ENCODE measurements around the gene CENPP.
"Not testable (repeated sequence)": the region's sequence is repeated elsewhere in the genome, so short reads cannot be mapped to it uniquely, and the experiment has no call there.

Gene CENPP

DNA sequence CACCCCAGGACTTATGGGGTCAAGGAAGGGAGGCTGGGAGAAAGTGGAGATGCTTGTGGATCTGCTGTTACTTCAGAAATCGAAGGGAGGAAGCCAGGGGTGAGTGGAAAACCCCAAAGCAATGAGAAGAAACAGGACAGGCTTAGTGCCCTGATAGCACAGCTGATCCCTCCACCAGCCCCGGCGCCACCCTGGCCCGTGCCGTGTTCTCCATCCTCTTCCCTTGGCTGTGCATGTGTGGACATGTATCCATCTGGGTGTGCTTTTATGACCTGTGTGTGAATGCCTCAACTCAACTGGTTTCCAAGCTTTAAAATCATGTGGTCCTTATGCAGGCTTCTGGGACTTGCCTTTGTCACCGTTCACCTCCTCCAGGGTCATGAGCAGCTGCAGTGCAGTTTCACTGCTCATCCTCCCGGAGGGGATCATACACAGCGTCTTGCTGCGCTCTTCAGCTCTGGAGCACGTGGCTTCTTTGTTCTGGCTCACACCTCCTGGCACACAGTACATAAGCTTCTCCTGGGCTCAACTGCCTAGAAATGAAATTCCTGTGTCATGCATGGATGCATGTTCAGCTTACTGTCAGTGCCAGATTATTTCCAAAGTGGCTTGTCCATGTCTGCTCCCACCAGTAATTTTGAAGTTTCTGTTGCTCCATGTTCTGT, 286.0 kb downstream of the CENPP start:
- no peak for DNase-seq (ENCODE audit: extremely low read depth in 1 of 2, low read depth in 1 of 2)

DNA sequence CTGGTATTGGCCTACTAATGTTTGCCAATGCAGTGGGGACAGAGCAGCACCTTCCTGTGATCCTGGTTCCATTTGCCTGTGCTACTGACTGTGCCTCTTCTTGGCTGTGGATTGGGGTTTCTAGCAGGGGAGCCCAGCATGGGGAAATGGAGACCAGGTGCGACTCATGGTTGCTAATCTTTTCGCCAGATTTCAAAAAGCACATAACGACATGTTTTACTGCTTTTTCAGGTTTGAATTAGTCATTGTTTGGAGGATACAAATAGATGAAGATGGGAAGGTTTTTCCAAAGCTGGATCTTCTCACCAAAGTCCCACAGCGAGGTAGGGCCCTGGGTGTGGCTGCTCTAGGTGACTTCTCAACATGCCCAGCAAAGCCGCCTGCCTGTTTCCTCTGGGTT, 286.5 kb downstream of the CENPP start:
- DNase-seq (ENCODE audit: extremely low read depth in 1 of 2, low read depth in 1 of 2), result no peak

DNA sequence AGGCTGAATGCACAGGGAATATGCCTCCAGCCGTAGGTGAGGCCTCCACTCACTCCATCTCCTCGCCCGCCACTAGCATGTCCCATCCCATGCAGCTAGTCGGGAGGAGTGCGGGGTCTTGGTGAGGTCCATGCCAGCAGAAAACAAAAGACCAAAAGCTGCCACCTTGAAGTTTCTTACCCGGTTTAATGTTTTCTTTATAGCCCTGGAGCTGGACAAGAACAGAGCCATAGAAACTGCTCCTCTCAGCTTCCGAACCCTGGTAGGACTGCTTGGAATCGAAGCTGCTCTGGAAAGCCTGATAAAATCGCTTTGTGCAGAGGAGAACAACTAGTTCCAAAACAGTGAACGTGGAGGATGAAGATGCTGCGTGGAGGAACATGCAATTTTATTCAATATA, 287.1 kb downstream of the CENPP start:
- no peak for DNase-seq (ENCODE audit: extremely low read depth in 1 of 2, low read depth in 1 of 2)

DNA sequence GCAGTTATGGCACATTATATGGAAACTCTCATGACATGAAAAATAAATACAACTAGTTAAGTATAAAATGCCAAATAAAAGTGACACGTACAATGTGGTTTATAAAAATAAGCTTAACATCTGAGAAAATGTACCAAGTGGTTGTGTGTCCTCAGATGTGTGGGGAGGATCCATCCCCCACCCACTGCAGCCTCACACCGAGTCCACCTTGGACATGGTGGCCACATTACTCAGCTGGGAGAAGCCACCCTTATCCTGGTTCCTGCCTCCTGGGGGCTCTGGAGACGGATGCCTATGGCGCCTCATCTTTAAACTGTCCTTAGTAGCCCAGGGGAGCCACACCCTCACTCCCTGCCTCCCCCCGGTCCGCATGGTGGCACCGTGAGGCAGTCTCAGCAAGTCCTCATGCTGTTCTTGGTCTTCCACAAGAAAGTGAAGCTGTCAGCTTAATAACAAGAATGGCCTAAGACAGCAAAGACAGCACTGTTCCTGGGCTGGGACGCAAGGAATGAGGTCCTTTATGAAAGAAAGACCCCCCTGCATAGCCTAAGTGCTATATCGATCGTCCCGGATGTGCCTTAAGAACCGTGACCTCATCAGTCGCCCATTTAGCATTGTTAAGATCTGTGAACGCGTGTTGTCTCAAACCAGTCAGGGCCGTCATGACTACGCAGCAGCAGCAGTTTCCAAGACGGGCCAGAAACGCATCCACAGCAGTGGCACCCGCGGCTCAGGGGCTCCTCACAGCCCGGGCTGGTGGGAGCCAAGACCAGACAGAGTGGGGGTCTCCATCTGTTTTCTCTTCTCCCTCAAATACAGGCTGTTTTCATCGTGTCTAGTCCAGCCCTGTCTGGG, 287.7 kb downstream of the CENPP start:
- DNase-seq (ENCODE audit: extremely low read depth in 1 of 2, low read depth in 1 of 2), result no peak

DNA sequence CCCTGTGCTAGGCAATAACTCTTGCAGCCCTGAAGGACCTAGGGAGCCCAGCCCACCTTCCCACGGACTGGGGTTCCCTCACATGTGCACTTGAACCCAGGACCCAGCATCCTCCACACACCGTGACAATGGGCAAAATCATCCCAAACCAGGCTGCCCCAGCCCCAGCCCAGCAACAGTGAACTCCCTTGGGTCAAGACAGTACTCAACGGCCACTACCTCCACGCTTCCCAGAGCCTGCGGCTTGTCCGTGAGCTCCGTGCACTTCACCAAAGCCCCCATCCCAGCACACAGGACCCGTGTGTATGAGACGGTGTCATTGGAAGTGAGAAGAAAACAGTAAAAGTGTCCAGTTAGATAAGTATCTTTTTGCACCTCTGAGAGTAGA, 288.4 kb downstream of the CENPP start:
- DNase-seq (ENCODE audit: extremely low read depth in 1 of 2, low read depth in 1 of 2), result no peak

DNA sequence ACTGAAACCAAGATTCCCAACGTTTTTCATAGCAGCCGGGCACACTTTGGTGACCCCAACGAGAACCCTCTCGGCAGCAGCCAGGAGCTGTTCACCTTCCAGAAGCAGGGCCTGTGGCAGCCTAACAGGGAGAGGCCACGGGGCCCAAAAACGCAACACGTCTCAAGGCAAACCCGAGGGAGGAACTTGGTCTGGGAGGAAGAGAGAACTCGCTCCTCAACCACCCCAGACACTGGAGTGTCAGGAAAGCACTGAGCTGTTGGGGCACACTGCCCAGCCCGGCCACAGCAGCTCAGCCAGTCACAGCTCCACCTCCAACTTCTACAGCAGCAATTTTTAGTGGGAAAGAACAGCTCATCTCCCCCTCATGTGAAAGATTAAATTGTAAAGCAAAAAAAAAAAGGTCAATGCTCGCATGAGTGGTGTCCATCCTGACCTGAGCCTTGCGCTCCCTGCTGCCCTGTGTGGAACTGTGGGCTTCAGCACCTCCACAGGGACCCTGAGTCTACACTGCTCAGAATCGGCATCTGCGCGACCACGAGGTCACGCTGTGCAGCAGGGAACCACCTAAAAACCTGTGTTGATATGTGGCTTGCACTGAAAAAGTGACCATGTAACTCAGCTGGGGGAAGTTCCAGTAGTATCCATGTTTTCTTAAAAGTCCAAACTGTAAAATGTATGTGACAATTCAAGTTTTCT, 289.2 kb downstream of the CENPP start:
- no peak for DNase-seq (ENCODE audit: extremely low read depth in 1 of 2, low read depth in 1 of 2)

DNA sequence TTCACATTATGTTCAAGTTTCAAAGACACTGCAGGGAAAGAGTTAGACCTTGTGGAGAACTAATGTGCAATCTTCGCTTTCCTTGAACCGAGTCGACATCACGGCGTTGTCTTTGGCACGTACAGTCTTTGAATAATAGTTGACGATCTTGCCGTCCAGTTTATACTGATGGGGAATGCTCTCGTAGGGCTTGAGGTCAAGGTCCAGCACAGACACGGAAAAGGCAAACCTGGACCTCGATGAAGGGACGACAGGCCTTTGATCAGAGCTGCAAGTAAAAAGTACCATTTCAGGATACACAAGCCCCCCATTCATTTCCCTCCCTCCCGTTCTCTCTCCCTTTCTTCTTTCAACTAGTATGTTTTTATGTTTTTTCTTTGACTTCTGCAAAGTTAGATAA, 290.0 kb downstream of the CENPP start:
- DNase-seq (ENCODE audit: extremely low read depth in 1 of 2, low read depth in 1 of 2), result no peak

DNA sequence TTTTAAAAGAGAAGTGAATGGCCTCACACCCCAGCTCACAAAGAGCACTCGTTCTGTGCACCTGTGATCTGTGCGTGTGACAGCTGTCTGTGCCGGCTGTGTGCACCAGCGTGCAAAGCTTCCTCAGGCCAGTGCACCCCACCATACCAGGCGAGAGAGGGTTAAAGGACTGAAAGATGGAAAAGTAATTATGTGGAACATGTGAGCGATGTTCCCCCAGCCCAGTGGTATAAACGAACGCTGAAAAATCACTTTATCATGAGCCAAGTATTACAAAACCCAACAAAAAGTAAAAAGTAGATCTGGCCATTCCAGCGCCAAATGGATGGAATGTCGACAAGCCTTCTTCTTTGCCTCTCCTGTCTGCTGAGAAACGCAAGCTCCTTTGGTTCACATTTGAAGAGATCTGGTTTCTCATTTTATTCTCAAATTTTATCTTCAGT, 290.5 kb downstream of the CENPP start:
- DNase-seq (ENCODE audit: extremely low read depth in 1 of 2, low read depth in 1 of 2), result no peak

DNA sequence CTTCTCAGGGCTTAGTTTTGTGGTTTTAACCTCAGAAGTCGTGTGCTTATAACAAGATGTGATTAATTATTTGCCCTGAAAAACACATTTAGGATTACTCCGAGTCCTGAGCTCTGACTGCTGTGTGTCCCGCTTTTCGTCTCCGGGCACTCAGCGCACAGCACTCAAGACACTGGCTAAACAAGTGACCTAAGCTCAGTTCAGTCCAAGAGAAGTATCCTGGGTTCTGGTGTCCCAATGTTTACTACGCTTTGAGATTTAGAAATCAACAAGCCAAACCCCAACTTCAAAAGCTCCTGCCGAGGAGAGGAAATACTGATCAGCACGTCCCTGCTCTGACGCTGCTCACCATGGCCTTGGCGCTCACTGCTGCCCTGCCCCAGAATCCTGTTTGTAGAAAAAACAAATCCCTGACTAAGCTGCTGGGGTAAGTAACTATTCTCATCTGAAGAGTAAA, 290.9 kb downstream of the CENPP start:
- no peak for DNase-seq (ENCODE audit: extremely low read depth in 1 of 2, low read depth in 1 of 2)

DNA sequence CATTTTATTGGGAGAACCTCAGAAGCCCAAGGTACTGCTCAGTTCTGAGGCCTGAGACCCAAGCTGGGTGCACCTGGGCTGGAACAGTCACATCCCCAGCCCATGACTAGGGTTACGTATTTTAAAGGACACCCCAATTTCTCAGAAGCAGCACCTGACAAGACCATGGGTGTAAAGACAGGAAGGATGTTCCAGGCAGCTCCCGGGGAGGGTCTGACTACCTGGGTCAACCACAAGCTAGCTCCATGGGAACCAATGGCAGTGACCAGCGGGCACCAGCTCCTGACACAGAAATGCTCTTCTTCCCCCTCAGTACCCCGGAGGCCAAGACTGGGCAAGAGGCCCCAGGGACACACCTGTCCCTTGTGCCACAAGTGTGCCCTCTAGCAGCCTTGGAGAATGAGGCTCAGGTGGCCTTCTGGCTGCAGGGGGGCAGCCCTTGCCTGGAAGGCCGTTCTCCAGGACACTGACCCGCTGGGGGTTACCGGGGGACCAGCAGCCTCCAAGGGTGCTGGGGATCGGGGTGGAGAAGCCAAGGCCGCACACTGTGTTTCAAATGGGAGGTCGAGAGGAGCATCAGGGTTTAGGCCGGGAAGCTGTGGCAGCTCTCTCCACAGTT, 291.6 kb downstream of the CENPP start:
- no peak for DNase-seq (ENCODE audit: extremely low read depth in 1 of 2, low read depth in 1 of 2)

DNA sequence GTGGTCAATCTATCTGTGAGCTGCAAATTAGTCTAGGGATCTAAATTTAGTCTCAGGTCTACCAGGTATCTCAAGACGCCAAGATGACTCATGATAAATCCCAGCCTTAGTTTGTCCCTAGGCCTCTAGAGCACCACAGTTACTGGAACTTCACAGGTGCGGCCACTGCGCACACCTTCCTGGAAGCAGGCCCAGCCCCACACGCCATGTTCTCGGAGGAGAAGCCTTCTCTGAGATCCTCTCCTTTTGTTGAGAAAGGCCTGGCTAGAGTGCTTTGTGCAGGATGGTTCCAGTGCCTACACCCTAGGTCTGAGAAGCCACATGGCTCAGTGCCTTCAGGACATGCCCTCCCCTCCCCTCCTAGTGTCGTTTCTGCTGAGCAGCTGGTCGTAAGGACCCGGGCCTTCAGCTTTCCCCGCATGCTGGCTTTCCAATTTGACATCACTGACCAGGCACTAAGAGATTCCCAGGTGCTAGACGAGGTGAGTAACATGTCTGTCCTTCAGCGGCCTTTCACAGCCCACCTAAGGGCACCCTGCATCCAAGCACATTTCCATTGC, 292.3 kb downstream of the CENPP start:
- no peak for DNase-seq (ENCODE audit: extremely low read depth in 1 of 2, low read depth in 1 of 2)

DNA sequence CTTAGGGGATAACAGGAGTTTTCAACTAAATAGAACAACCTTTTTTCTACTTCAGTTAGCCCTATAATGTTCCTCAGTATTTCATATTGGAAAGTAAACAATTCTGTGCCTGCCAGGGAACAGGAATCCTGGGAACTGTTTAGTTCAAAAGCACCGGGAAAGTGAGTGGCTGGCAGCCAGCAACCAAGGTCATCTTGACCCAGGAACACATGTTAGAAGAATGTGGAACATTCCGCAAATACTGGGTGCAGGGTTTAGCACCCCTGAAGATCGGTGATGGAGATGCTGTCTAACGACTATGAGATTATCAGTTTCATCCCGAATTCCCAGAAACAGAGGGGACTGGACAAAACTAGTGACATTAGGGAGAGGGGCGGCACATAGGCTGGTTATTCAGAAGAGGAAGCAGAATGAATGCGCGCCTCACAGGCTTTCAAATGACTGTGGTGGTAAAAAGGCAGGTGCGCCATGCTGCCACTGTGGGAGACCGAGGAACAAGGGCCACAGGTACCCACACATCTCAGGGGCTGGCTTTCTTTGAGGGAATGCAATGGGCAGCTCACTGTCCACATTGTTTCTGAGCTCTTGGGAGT, 293.0 kb downstream of the CENPP start:
- DNase-seq (ENCODE audit: extremely low read depth in 1 of 2, low read depth in 1 of 2), result no peak

DNA sequence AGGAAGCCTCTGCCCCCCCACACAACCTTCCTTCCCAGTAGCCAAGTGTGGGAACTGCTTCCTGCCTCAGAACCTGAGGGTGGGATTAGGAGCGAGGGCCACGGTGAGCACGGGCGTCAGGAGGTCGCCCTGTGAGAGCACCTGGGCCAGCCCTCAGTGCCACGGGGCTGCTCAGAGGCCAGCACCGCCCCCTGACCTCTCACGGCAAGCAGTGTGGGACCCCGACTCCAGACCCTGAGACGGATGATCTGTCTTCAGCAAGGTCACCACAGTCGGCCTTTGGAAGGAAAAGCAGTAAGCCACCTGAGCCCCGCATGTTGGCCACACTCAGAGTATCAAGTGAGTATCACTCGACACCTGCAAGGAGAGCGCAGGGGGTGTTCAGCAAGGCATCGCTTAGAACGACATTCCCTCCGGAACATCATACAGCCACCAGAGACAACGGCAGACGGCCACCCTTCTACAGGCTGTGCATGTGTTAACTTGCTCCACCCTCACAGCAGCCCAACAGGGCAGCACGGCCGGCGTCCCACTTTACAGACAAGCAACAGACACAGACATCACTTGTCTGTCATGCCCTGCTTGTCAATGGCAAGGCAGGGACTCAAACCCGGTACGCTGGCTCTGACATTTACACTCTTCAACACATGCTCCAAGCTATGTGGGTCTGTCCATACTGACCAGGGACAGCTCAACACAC, 294.0 kb downstream of the CENPP start:
- no peak for DNase-seq (ENCODE audit: extremely low read depth in 1 of 2, low read depth in 1 of 2)

DNA sequence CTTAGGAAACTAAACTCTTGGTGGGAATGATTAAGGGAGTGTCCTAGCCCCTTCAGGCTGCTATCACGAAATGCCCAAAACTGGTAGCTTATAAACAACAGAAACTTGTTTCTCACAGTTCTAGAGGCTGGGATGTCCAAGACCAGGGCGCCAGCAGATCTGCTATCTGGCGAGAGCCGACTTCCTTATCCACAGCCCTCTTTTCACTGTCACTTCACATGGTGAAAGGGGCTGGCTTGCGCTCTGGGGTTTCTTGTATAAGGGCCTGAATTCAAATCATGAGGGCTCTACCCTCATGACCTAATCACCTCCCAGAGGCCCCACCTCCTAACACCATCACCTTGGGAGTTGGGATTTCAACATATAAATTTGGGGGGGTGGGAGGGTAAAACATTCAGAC, 295.1 kb downstream of the CENPP start:
- no peak for DNase-seq (ENCODE audit: extremely low read depth in 1 of 2, low read depth in 1 of 2)

DNA sequence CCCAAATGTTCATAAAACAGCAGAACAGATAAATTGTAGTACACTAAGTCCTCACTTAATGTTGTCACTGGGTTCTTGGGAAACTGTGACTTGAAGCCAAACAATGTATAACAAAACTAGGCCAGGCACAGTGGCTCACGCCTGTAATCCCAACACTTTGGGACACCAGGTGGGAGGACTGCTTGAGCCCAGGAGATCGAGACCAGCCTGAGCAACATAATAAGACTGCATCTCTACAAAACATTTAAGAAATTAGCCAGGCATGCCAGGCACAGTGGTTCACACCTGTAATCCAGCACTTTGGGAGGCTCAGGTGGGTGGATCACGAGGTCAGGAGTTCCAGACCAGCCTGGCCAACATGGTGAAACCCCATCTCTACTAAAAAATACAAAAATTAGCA, 298.2 kb downstream of the CENPP start:
- DNase-seq (ENCODE audit: extremely low read depth in 1 of 2, low read depth in 1 of 2), result not testable (repeated sequence)

DNA sequence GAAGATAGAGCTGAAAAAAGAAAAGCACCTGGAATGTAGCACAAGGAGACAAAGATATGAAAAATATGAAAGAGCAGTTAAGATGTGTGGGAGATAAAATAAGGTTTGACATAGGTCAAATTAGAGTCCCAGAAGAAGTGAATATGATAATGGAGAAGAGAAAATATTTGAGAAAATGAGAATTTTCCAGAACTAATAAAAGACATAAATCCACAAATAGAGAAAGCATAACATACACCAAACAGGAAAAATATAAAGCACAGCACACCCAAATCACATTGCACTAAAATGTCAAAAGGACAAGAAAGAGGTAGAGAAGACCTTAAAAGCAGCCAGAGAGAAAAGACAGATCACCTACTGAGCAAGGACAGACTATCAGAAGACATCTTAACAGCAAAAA, 300.7 kb downstream of the CENPP start:
- no peak for DNase-seq (ENCODE audit: extremely low read depth in 1 of 2, low read depth in 1 of 2)

DNA sequence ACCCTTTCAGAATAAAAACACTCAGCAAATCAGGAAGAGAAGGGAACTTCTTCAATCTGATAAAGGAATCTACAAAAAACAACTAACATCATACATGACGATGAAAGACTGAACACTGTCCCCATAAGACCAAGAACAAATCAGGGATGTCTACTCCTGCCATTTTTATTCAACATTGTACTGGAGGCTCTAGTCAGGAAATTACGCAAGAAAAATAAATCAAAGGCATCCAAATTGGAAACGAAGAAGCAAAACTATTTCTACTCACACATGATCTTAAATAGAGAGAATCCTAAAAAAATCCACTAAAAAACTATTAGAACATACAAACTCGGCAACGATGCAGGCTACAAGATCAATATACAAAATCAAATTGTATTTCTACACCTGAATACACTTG, 301.9 kb downstream of the CENPP start:
- no peak for DNase-seq (ENCODE audit: extremely low read depth in 1 of 2, low read depth in 1 of 2)

DNA sequence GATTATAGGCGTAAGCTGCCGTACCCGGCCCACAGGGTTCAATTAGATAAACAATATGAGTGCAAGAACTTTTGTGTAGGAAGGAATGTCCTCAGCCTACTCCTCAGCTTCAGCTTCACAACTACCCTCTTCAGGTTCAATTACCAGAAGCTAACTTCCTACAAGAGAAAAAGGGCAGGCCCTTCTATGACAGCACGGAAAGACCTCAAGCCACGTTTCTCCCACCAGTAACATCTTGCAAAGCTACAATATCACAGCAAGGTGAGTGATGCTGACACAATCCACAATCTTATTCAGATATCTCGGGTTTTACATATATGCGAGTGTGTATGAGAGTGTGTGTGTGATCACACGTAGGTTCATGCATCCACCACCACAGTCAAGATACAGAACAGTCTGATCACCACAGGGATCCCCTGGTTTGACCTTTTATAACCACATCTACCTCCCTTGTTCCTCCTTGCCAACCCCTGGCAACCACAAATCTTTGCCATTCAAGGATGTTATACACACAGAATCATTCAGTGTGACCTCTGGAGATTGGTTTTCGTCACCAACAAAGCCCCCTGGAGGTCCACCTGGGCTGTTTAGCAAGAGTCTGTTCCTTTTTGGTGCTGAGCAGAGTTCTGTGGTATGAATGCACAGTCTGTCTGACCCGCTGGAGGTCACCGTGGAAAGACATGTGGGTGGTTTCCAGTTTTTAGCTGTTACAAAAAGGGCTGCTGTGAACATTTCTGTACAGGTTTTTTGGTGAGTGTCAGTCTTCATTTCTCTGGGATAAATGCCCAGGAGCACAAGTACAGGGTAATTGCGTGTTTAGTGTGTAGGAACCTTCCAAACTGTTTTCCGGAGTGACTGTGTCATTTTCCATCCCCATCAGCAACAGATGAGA, 305.9 kb downstream of the CENPP start:
- peak in 1 of 2 donors; percentile 32 for DNase-seq (ENCODE audit: extremely low read depth in 1 of 2, low read depth in 1 of 2)

DNA sequence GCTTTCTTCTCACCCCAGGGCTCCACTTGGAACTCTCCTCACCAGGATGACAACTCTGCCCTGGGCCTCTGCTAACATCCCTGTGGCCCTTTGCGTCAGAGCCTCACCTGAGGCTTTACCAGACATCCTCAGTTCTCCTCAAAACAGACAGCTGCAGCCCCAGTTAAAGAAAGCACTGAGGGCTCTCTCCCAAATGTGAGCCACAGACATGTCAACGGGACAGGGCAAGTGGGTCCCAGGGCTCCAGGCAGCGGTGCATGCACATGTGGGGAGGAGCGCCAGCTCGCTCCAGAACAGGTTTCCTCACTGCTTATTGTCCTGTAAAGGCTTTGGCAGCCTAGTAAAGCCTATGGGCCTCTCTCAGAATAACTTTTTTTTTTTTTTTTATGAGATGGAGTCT, 306.9 kb downstream of the CENPP start:
- DNase-seq (ENCODE audit: extremely low read depth in 1 of 2, low read depth in 1 of 2), result no peak
